Ishikawa (cell line): ENCODE results near the gene SLC12A5.

Experiments
- CEBPB ChIP-seq: IDR thresholded peaks from 2 replicates; pipeline ENCODE4 v1.6.1; 2012
- CREB1 ChIP-seq: IDR thresholded peaks from 2 replicates; pipeline ENCODE4 v1.6.1; 2012; ENCODE audit warnings: low read depth
- EGR1 ChIP-seq: IDR thresholded peaks from 2 replicates; pipeline ENCODE4 v1.6.1; 2012
- EP300 ChIP-seq: IDR thresholded peaks from 2 replicates; pipeline ENCODE4 v1.6.1; 2012; ENCODE audit warnings: borderline replicate concordance
- FOXM1 ChIP-seq: IDR thresholded peaks from 2 replicates; pipeline ENCODE4 v1.6.1; 2012; ENCODE audit warnings: low read depth, borderline replicate concordance
- MAX ChIP-seq: IDR thresholded peaks from 2 replicates; pipeline ENCODE4 v1.6.1; 2012
- NFIC ChIP-seq: IDR thresholded peaks from 2 replicates; pipeline ENCODE4 v1.6.1; 2012
- RAD21 ChIP-seq: IDR thresholded peaks from 2 replicates; pipeline ENCODE4 v1.6.1; 2012; ENCODE audit warnings: low read depth
- REST ChIP-seq: IDR thresholded peaks from 2 replicates; pipeline ENCODE4 v1.6.1; 2012; ENCODE audit warnings: low read depth, mild to moderate bottlenecking
- TAF1 ChIP-seq: IDR thresholded peaks from 2 replicates; pipeline ENCODE4 v1.6.1; 2012; ENCODE audit warnings: low read depth, mild to moderate bottlenecking
- TCF12 ChIP-seq: IDR thresholded peaks from 2 replicates; pipeline ENCODE4 v1.6.1; 2012; ENCODE audit warnings: low read depth
- TEAD4 ChIP-seq: IDR thresholded peaks from 2 replicates; pipeline ENCODE4 v1.6.1; 2012
- USF1 ChIP-seq: IDR thresholded peaks from 2 replicates; pipeline ENCODE4 v1.6.1; 2012
- YY1 ChIP-seq: IDR thresholded peaks from 2 replicates; pipeline ENCODE4 v1.6.1; 2012; ENCODE audit warnings: low read depth
- ZBTB7A ChIP-seq: IDR thresholded peaks from 2 replicates; pipeline ENCODE4 v1.6.1; 2012; ENCODE audit warnings: low read depth

SLC12A5 gene

GRCh38 chr20:46021361-46022359 is 7.4 kb upstream of the SLC12A5 start:
- 0 out of 2 replicates have a peak, but pooled peaks have one; percentile 21 for TF ChIP-seq TAF1
- TF ChIP-seq MAX, result no peak
- peak; percentile 60; the same call in 1 of the 2 replicates for TF ChIP-seq ZBTB7A
- 0 out of 2 replicates have a peak, but pooled peaks have one; percentile 20 for TF ChIP-seq EGR1
- no peak for TF ChIP-seq REST
- TF ChIP-seq TCF12, result 0 out of 2 replicates have a peak, but pooled peaks have one; percentile 20

GRCh38 chr20:46022411-46023147 is 6.4 kb upstream of the SLC12A5 start:
- TF ChIP-seq RAD21 (peak; percentile 74), EGR1 (no peak), YY1 (no peak), CEBPB (no peak), REST (no peak)

GRCh38 chr20:46023148-46023484 is 5.9 kb upstream of the SLC12A5 start:
- no peak for TF ChIP-seq CEBPB
- no peak for TF ChIP-seq TAF1
- no peak for TF ChIP-seq FOXM1
- TF ChIP-seq TEAD4, result no peak
- TF ChIP-seq EP300, result no peak
- TF ChIP-seq NFIC, result no peak
- TF ChIP-seq YY1, result no peak
- TF ChIP-seq TCF12, result no peak
- TF ChIP-seq RAD21, result no peak
- TF ChIP-seq USF1, result no peak
- no peak for TF ChIP-seq EGR1
- TF ChIP-seq CREB1, result no peak
- no peak for TF ChIP-seq ZBTB7A
- no peak for TF ChIP-seq REST

- no peak for TF ChIP-seq USF1
- no peak for TF ChIP-seq EP300
- TF ChIP-seq TCF12, result no peak
- TF ChIP-seq EGR1, result no peak
- no peak for TF ChIP-seq YY1
- no peak for TF ChIP-seq TEAD4
- no peak for TF ChIP-seq ZBTB7A
- TF ChIP-seq CREB1, result no peak
- no peak for TF ChIP-seq FOXM1
- TF ChIP-seq TAF1, result no peak
- no peak for TF ChIP-seq RAD21
- no peak for TF ChIP-seq CEBPB
- no peak for TF ChIP-seq NFIC
- TF ChIP-seq REST, result no peak
These were observed 5.0 kb upstream of the SLC12A5 start for GRCh38 chr20:46023999-46024398.
